Ammon's horn (tissue), 1 donor: ENCODE measurements around the gene ANO10.
"Not testable (repeated sequence)": the region's sequence is repeated elsewhere in the genome, so short reads cannot be mapped to it uniquely, and the experiment has no call there.

Experiments
- DNase-seq: peaks from one replicate; pipeline ENCODE4 v3.0.0-alpha.2; 2016; ENCODE audit warnings: low spot score

ANO10 gene

GRCh38 chr3:43629257-43629656, 7.4 kb upstream of the ANO10 start:
- DNase-seq, result no peak

- no peak for DNase-seq
Measured at GRCh38 chr3:43627360-43627759, 5.5 kb upstream of the ANO10 start.

- no peak for DNase-seq
Measured at GRCh38 chr3:43624619-43625305, 3.0 kb upstream of the ANO10 start.

GRCh38 chr3:43620831-43621655, 768 bp downstream of the ANO10 start:
- no peak for DNase-seq

GRCh38 chr3:43619588-43619987, 2.2 kb downstream of the ANO10 start:
- no peak for DNase-seq

GRCh38 chr3:43618142-43618541, 3.7 kb downstream of the ANO10 start:
- no peak for DNase-seq

- DNase-seq, result no peak
Measured at GRCh38 chr3:43616034-43616433, 5.8 kb downstream of the ANO10 start.

- DNase-seq, result no peak
Measured at GRCh38 chr3:43615133-43615532, 6.7 kb downstream of the ANO10 start.

GRCh38 chr3:43613976-43614375, 7.8 kb downstream of the ANO10 start:
- DNase-seq, result no peak

GRCh38 chr3:43612419-43612818, 9.4 kb downstream of the ANO10 start:
- no peak for DNase-seq

- DNase-seq, result no peak
Measured at GRCh38 chr3:43609406-43609805, 12.4 kb downstream of the ANO10 start.

GRCh38 chr3:43608751-43609150, 13.1 kb downstream of the ANO10 start:
- DNase-seq, result no peak

GRCh38 chr3:43606284-43606683, 15.5 kb downstream of the ANO10 start:
- no peak for DNase-seq

GRCh38 chr3:43599959-43600358, 21.9 kb downstream of the ANO10 start:
- DNase-seq, result not testable (repeated sequence)

- no peak for DNase-seq
Measured at GRCh38 chr3:43597961-43598360, 23.9 kb downstream of the ANO10 start.

- not testable (repeated sequence) for DNase-seq
Measured at GRCh38 chr3:43596178-43596577, 25.6 kb downstream of the ANO10 start.

GRCh38 chr3:43595280-43595679, 26.5 kb downstream of the ANO10 start:
- not testable (repeated sequence) for DNase-seq

GRCh38 chr3:43593588-43593987, 28.2 kb downstream of the ANO10 start:
- not testable (repeated sequence) for DNase-seq

GRCh38 chr3:43591866-43592265, 29.9 kb downstream of the ANO10 start:
- not testable (repeated sequence) for DNase-seq

- no peak for DNase-seq
Measured at GRCh38 chr3:43587303-43587702, 34.5 kb downstream of the ANO10 start.

GRCh38 chr3:43584043-43584826, 37.6 kb downstream of the ANO10 start:
- no peak for DNase-seq

- no peak for DNase-seq
Measured at GRCh38 chr3:43583481-43583880, 38.3 kb downstream of the ANO10 start.

GRCh38 chr3:43582866-43583265, 38.9 kb downstream of the ANO10 start:
- DNase-seq, result no peak
